ENCODE measurements around the gene LYPD1.
A peak's percentile ranks its signal among the peaks of the same experiment; 100 is the strongest.

- no peak for TF ChIP-seq HSF1 (IDR thresholded peaks at IDR 0.05; ENCODE audit: low read depth, low read length)
- no peak for TF ChIP-seq POLR2AphosphoS5 (IDR thresholded peaks at IDR 0.05; ENCODE audit: low read length)
- TF ChIP-seq LARP7 (IDR thresholded peaks at IDR 0.05) = no peak
- TF ChIP-seq RFX5 (IDR thresholded peaks at IDR 0.05; ENCODE audit: low read depth, low read length) = no peak
- no peak for TF ChIP-seq PRDM15 (CRISPR knock-in tag; IDR thresholded peaks at IDR 0.05)
- no peak for TF ChIP-seq EP300 (IDR thresholded peaks at IDR 0.05; ENCODE audit: borderline replicate concordance in 1 of 2, control insufficient read depth in 1 of 2, low read depth in 2 of 2, low read length in 2 of 2)
- no peak for TF ChIP-seq ZBTB11 (CRISPR knock-in tag; IDR thresholded peaks at IDR 0.05)
- TF ChIP-seq CTCF (IDR thresholded peaks at IDR 0.05 in 2 of 3, conservative IDR thresholded peaks at IDR 0.05 in 1 of 3; ENCODE audit: control insufficient read depth in 2 of 3, extremely low read depth in 1 of 3, insufficient read depth in 1 of 3, low read depth in 3 of 3, low read length in 3 of 3) = 0 out of 6 replicates have a peak, but pooled peaks of 1 of the 3 experiments have one; percentile 2
- no peak for TF ChIP-seq FOXM1 (IDR thresholded peaks at IDR 0.05; ENCODE audit: low read depth, low read length)
- no peak for TF ChIP-seq HCFC1 (IDR thresholded peaks at IDR 0.05; ENCODE audit: low read length)
- TF ChIP-seq SREBF2 (IDR thresholded peaks at IDR 0.05; ENCODE audit: low read length) = no peak
- TF ChIP-seq MXI1 (IDR thresholded peaks at IDR 0.05; ENCODE audit: low read depth, low read length) = no peak
Measured at GRCh38 chr2:132670496-132671150, 618 bp upstream of the LYPD1 start.
